IMR-90 (cell line): ENCODE measurements around the gene PDE11A. TPM values are rescaled to one million over a fixed set of nuclear protein-coding genes. Genes with fewer than 3 reads are reported as not detected.

Experiments
- ATAC-seq: fragments of 200-7000 bp; cut with Tn5 transposase; 2 replicates; pipeline ENCODE4 v1.9.1; 2020; ENCODE audit warnings: low read depth, mild to moderate bottlenecking, moderate library complexity
- BruUV-seq: library from RNA; stranded (reverse); fragments of 400-500 nt; replicated peaks from 2 replicates; lab custom pipeline; 2021; lab: Mats Ljungman, UMichigan
- CTCF ChIA-PET: fragments of 300-600 bp; formaldehyde crosslinking; extraction: SDS; loops from one replicate; lab custom pipeline; 2021; ENCODE audit warnings: antibody characterized with exemption; lab: Yijun Ruan, JAX
- POLR2A ChIA-PET: fragments of 300-600 bp; sonication (Branson Sonifier 250); formaldehyde crosslinking; loops from one replicate; lab custom pipeline; 2022; ENCODE audit warnings: antibody characterized with exemption; ENCODE audit not compliant: unreplicated experiment; lab: Charles Lee
- DNase-seq: peaks from one replicate; pipeline ENCODE4 v3.0.0; 2013
- H2AFZ ChIP-seq: replicated peaks from 2 replicates; pipeline ENCODE3; 2013; ENCODE audit warnings: low read length, mild to moderate bottlenecking; ENCODE audit not compliant: poor library complexity
- H2AK5ac ChIP-seq: 2 replicates; pipeline ENCODE4 v1.6.1; 2013; ENCODE audit warnings: low read depth, low read length, inconsistent platforms
- H2AK9ac ChIP-seq: replicated peaks from 2 replicates; pipeline ENCODE3; 2013; ENCODE audit warnings: mild to moderate bottlenecking, low read depth, low read length, moderate library complexity; ENCODE audit not compliant: poor library complexity
- H2BK120ac ChIP-seq: 2 replicates; pipeline ENCODE4 v1.6.1; 2013; ENCODE audit warnings: low read depth, low read length, inconsistent platforms
- H2BK15ac ChIP-seq: 3 replicates; pipeline ENCODE4 v1.6.1; 2013; ENCODE audit warnings: low read depth, low read length, inconsistent platforms
- H2BK20ac ChIP-seq: 2 replicates; pipeline ENCODE4 v1.6.1; 2013; ENCODE audit warnings: low read depth, mild to moderate bottlenecking, inconsistent platforms, low read length, moderate library complexity
- H2BK5ac ChIP-seq: 2 replicates; pipeline ENCODE4 v1.6.1; 2013; ENCODE audit warnings: mild to moderate bottlenecking, low read depth, low read length, inconsistent platforms; ENCODE audit not compliant: poor library complexity, severe bottlenecking
- H3K14ac ChIP-seq: replicated peaks from 2 replicates; pipeline ENCODE4 v1.6.1; 2013; ENCODE audit warnings: low read depth, low read length, inconsistent platforms
- H3K18ac ChIP-seq: 2 replicates; pipeline ENCODE4 v1.6.1; 2013; ENCODE audit warnings: low read depth, low read length, control low read depth
- H3K23ac ChIP-seq: 2 replicates; pipeline ENCODE4 v1.6.1; 2013; ENCODE audit warnings: low read depth, low read length, inconsistent platforms
- H3K27ac ChIP-seq: 2 replicates; pipeline ENCODE4 v1.5.1; 2013; ENCODE audit warnings: mild to moderate bottlenecking, control low read depth, low read length; ENCODE audit not compliant: insufficient read depth
- H3K27me3 ChIP-seq: 2 replicates; pipeline ENCODE4 v1.6.1; 2013; ENCODE audit warnings: low read length; ENCODE audit not compliant: control insufficient read depth, insufficient read depth
- H3K36me3 ChIP-seq: 2 replicates; pipeline ENCODE4 v1.6.1; 2013; ENCODE audit warnings: low read length, mixed read lengths; ENCODE audit not compliant: control insufficient read depth, insufficient read depth
- H3K4ac ChIP-seq: 2 replicates; pipeline ENCODE4 v1.6.1; 2013; ENCODE audit warnings: low read depth, low read length, inconsistent platforms
- H3K4me1 ChIP-seq: 2 replicates; pipeline ENCODE4 v1.6.1; 2013; ENCODE audit warnings: low read length, mixed read lengths; ENCODE audit not compliant: control insufficient read depth, insufficient read depth
- H3K4me2 ChIP-seq: 2 replicates; pipeline ENCODE4 v1.6.1; 2013; ENCODE audit warnings: low read depth, mild to moderate bottlenecking, control low read depth, low read length, moderate library complexity
- H3K4me3 ChIP-seq: 2 replicates; pipeline ENCODE4 v1.5.1; 2013; ENCODE audit warnings: low read depth, mild to moderate bottlenecking, control low read depth, low read length, moderate library complexity; ENCODE audit not compliant: insufficient read depth
- H3K56ac ChIP-seq: 2 replicates; pipeline ENCODE4 v1.6.1; 2013; ENCODE audit warnings: low read length, inconsistent platforms; ENCODE audit not compliant: insufficient read depth; ENCODE audit errors: extremely low read depth
- H3K79me1 ChIP-seq, 2 experiments: 2 replicates each; pipeline ENCODE4 v1.6.1; 2013; ENCODE audit warnings: low read length in 2 of 2, inconsistent platforms in 1 of 2, low read depth in 1 of 2
- H3K9ac ChIP-seq: 2 replicates; pipeline ENCODE4 v1.6.1; 2013; ENCODE audit warnings: low read depth, low read length, control low read depth
- H3K9me1 ChIP-seq: 2 replicates; pipeline ENCODE4 v1.6.1; 2013; ENCODE audit warnings: low read length, inconsistent platforms; ENCODE audit not compliant: insufficient read depth
- H3K9me3 ChIP-seq: 2 replicates; pipeline ENCODE4 v1.6.1; 2013; ENCODE audit warnings: low read length; ENCODE audit not compliant: control insufficient read depth, insufficient read depth
- H4K20me1 ChIP-seq: 2 replicates; pipeline ENCODE4 v1.6.1; 2013; ENCODE audit warnings: low read length, inconsistent platforms; ENCODE audit not compliant: insufficient read depth
- H4K5ac ChIP-seq: 2 replicates; pipeline ENCODE4 v1.6.1; 2013; ENCODE audit warnings: mild to moderate bottlenecking, low read depth, low read length, control low read depth
- H4K8ac ChIP-seq, 2 experiments: 2 replicates each; pipeline ENCODE4 v1.6.1; 2013; ENCODE audit warnings: low read depth in 2 of 2, low read length in 2 of 2, control low read depth in 1 of 2, inconsistent platforms in 1 of 2
- H4K91ac ChIP-seq: 2 replicates; pipeline ENCODE4 v1.6.1; 2013; ENCODE audit warnings: low read depth, low read length, inconsistent platforms; ENCODE audit not compliant: insufficient read depth
- BHLHE40 ChIP-seq: fragments of 150-350 bp; IDR thresholded peaks from 2 replicates; pipeline ENCODE4 v1.6.1; 2016; ENCODE audit warnings: mild to moderate bottlenecking, low read depth, low read length
- CEBPB ChIP-seq: IDR thresholded peaks from 2 replicates; pipeline ENCODE4 v1.6.1; 2012; ENCODE audit warnings: low read depth, low read length, improper control_type of control experiment
- CTCF ChIP-seq: conservative IDR thresholded peaks from 2 replicates; pipeline ENCODE4 v1.5.1; 2012; ENCODE audit warnings: mild to moderate bottlenecking, low read depth, low read length, improper control_type of control experiment
- MAFK ChIP-seq: IDR thresholded peaks from 2 replicates; pipeline ENCODE4 v1.6.1; 2012; ENCODE audit warnings: low read depth, low read length, improper control_type of control experiment
- MAZ ChIP-seq: IDR thresholded peaks from 2 replicates; pipeline ENCODE4 v1.6.1; 2012; ENCODE audit warnings: low read depth, mild to moderate bottlenecking, low read length, improper control_type of control experiment, moderate library complexity, borderline replicate concordance
- RAD21 ChIP-seq: IDR thresholded peaks from 2 replicates; pipeline ENCODE4 v1.6.1; 2012; ENCODE audit warnings: low read length, improper control_type of control experiment
- RCOR1 ChIP-seq: IDR thresholded peaks from 2 replicates; pipeline ENCODE4 v1.6.1; 2012; ENCODE audit warnings: mild to moderate bottlenecking, low read length, improper control_type of control experiment; ENCODE audit not compliant: insufficient replicate concordance
- SMC3 ChIP-seq: fragments of 150-350 bp; IDR thresholded peaks from 2 replicates; pipeline ENCODE4 v1.6.1; 2016; ENCODE audit warnings: low read depth, mild to moderate bottlenecking, antibody characterized with exemption, low read length, moderate library complexity
- WGBS, 2 experiments: methylation state at CpG; one replicate each; pipeline versions ENCODE4 v1.1.5 to v1.1.7; 2013; ENCODE audit warnings: missing lambda C conversion rate in 2 of 2; ENCODE audit not compliant: insufficient read length in 1 of 2; ENCODE audit errors: extremely low coverage in 2 of 2; 5-methylcytosine and 5-hydroxymethylcytosine counted together
- dilution Hi-C: fragments of 300-500 bp; cut with HindIII; formaldehyde crosslinking; loops from one replicate; pipeline ENCODE4 v1.14.3; 2018; ENCODE audit warnings: low sequenced_read_pairs; ENCODE audit not compliant: unreplicated experiment
- in situ Hi-C: fragments of 300-500 bp; cut with MboI; formaldehyde crosslinking; loops from 3 replicates; pipeline ENCODE4 v1.14.3; 2019; ENCODE audit warnings: low sequenced_read_pairs, inconsistent platforms, mixed read lengths
- intact Hi-C: fragments of 100-400 bp; cut with micrococcal nuclease; formaldehyde crosslinking; loops from 2 replicates; pipeline ENCODE4 v1.10.0; 2022
- polyA plus RNA-seq, 3 experiments: library from polyadenylated mRNA; depleted of rRNA; stranded (reverse); fragments of >200 nt; gene quantifications; 2 replicates each; pipeline ENCODE4 v1.2.3, GENCODE V29; 2012; ENCODE audit warnings: low replicate concordance in 1 of 3
- total RNA-seq: library from RNA; depleted of rRNA; stranded (reverse); fragments of >200 nt; gene quantifications from 2 replicates; pipeline ENCODE4 v1.2.3, GENCODE V29; 2012
- TF ChIP-seq, protein P1 (sequence below): fragments of 150-350 bp; IDR thresholded peaks from 2 replicates; pipeline ENCODE4 v1.6.1; 2016; ENCODE audit warnings: low read depth, mild to moderate bottlenecking, low read length, moderate library complexity, borderline replicate concordance

PDE11A gene
- total and polyA plus RNA-seq, 2 of the 4 experiments (the other 2 are of a cell fraction) = 0.21 to 0.72 TPM

DNA sequence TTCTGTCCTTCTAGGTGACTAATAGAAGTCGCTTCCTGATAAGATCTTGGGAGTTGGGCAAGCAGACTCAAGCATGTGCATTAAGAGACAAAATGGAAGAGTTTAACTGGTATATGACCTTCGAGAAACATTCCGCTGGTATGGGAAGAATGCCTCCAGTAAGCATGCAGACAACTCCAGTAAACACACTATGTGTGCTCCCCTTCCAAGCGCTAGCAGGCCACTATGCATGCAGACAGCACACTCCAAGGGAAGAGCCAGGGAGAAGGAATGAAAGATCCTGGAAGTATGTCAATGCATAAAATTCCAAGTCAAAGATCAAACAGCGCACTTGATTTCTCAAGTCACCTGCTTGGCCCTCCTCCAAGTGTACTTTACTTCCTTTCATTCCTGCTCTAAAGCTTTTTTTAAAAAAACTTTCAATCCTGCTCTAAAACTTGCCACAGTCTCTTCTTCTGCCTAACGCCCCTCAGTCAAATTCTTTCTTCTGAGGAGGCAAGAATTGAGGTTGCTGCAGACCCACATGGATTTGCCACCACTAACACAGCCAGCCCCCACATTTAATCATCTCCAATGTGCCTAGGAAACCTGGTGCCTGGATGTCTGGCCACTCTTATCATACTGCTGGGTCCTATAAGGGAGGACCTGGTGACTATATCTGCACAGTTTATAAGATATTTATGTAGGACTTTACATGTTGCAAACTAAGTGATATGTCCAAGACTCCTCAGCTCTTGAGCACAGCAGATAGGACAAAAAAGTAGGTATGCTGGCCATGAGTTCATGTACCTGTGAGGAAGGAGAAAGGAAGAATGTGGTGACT lies 239.8 kb downstream of the PDE11A start:
- Histone ChIP-seq H3K9ac (no peak overlapping the region), H4K5ac (no peak overlapping the region), H3K9me1 (no peaks in the 10 kb centered on the region), H2AFZ (no peak overlapping the region), H3K27me3 (no peaks in the 10 kb centered on the region), H4K8ac (no peak overlapping the region), H2BK5ac (no peak overlapping the region), H2BK20ac (no peak overlapping the region), H4K91ac (no peak overlapping the region), H3K4me1 (no peaks in the 10 kb centered on the region), H3K14ac (no peak overlapping the region), H4K20me1 (no peaks in the 10 kb centered on the region), H2AK5ac (no peak overlapping the region), H2BK15ac (no peak overlapping the region), H3K18ac (no peak overlapping the region), H2BK120ac (no peak overlapping the region), H3K27ac (no peak overlapping the region), H3K4me3 (no peak overlapping the region), H3K4ac (no peak overlapping the region), H3K9me3 (no peaks in the 10 kb centered on the region), H3K36me3 (no peaks in the 10 kb centered on the region), H3K56ac (no peak overlapping the region), H3K4me2 (no peak overlapping the region), H2AK9ac (no peak overlapping the region), H3K79me1 (no peaks in the 10 kb centered on the region), H3K23ac (no peak overlapping the region)
- CTCF ChIA-PET = no interaction called here
- in situ Hi-C loops = no loop called here
- no peak for ATAC-seq
- dilution Hi-C loops = no loop called here
- no peak for DNase-seq
- POLR2A ChIA-PET = no interaction called here
- no CpG with 5 or more reads among the region's 6 CpGs for WGBS, 2 experiments
- TF ChIP-seq RAD21 (no peak), CEBPB (no peak), MAFK (no peak), MAZ (no peak), BHLHE40 (no peak), RCOR1 (no peak), SMC3 (no peak), CTCF (no peak)
- TF ChIP-seq, protein P1, sequence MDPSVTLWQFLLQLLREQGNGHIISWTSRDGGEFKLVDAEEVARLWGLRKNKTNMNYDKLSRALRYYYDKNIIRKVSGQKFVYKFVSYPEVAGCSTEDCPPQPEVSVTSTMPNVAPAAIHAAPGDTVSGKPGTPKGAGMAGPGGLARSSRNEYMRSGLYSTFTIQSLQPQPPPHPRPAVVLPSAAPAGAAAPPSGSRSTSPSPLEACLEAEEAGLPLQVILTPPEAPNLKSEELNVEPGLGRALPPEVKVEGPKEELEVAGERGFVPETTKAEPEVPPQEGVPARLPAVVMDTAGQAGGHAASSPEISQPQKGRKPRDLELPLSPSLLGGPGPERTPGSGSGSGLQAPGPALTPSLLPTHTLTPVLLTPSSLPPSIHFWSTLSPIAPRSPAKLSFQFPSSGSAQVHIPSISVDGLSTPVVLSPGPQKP = no peak
- intact Hi-C loops = no loop called here
- BruUV-seq = no TSS peak
